ENCODE data around the gene CACNA2D4.

Gene CACNA2D4

DNA sequence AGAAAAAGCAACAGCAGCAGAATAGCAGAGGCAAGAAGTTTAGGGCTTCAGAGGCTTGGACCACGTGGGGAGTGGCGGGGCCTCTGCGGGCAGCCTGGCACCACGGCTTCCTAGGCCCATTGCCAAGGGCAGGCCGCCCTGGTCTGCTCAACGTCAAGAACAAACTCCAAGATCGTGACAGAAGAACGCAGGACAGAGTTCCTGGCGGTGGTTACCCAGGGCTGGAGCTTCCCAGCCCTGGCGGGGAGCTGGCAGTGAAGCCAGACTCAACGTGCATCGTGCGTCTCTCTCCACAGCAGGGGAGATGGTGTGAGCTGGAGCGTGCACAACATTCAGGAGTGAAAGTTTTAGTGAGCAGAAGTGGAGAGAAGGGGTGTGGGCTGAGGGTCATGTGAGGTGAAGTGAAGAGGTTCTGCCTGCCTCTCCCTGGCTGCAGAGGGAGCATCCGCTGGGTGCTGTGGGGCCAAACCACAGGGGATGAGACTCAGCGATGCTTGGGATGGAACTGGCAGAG is 13.9 kb upstream of the CACNA2D4 start:
- H3K4me3 ChIP-seq (ENCODE audit: low read length) = no peak overlapping the region
- H3K36me3 ChIP-seq (ENCODE audit: control insufficient read depth, insufficient read depth, low read length, severe bottlenecking) = peaks cover under 1% of the 10 kb centered on the region
- peaks cover 25% of the 10 kb centered on the region for H3K4me1 ChIP-seq (ENCODE audit: control insufficient read depth, insufficient read depth, low read length)
- no peaks in the 10 kb centered on the region for H3K9me3 ChIP-seq (ENCODE audit: control insufficient read depth, low read length)
- H3K9ac ChIP-seq (ENCODE audit: low read length) = no peak overlapping the region
- DNase-seq (ENCODE audit: low read depth) = no peak
- H3K27me3 ChIP-seq (replicated peaks; ENCODE audit: control insufficient read depth, insufficient read depth, low read length) = peaks cover 24% of the 10 kb centered on the region

DNA sequence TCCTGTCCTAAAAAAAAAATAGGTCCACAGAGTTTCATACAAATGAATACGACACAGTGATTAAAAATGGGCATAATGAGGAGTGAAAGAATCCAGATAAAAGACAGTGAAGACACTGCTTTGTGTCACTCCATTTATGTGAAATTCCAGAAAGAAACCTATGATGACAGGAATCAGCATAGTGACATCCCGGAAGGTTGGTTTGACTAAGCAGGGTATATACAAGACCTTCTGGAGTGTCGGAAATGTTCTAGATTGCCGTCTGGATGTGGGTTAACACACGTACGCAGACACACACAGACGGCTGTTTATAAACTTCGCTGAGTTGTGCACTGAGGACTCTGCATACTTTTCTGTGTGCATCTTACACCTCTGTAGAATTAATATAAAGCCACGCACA is 13.2 kb upstream of the CACNA2D4 start:
- H3K27me3 ChIP-seq (replicated peaks; ENCODE audit: control insufficient read depth, insufficient read depth, low read length) = peaks cover 31% of the 10 kb centered on the region
- no peak overlapping the region for H3K4me3 ChIP-seq (ENCODE audit: low read length)
- no peaks in the 10 kb centered on the region for H3K36me3 ChIP-seq (ENCODE audit: control insufficient read depth, insufficient read depth, low read length, severe bottlenecking)
- DNase-seq (ENCODE audit: low read depth) = no peak
- H3K4me1 ChIP-seq (ENCODE audit: control insufficient read depth, insufficient read depth, low read length) = peaks cover 25% of the 10 kb centered on the region
- H3K9ac ChIP-seq (ENCODE audit: low read length) = no peak overlapping the region
- no peaks in the 10 kb centered on the region for H3K9me3 ChIP-seq (ENCODE audit: control insufficient read depth, low read length)

DNA sequence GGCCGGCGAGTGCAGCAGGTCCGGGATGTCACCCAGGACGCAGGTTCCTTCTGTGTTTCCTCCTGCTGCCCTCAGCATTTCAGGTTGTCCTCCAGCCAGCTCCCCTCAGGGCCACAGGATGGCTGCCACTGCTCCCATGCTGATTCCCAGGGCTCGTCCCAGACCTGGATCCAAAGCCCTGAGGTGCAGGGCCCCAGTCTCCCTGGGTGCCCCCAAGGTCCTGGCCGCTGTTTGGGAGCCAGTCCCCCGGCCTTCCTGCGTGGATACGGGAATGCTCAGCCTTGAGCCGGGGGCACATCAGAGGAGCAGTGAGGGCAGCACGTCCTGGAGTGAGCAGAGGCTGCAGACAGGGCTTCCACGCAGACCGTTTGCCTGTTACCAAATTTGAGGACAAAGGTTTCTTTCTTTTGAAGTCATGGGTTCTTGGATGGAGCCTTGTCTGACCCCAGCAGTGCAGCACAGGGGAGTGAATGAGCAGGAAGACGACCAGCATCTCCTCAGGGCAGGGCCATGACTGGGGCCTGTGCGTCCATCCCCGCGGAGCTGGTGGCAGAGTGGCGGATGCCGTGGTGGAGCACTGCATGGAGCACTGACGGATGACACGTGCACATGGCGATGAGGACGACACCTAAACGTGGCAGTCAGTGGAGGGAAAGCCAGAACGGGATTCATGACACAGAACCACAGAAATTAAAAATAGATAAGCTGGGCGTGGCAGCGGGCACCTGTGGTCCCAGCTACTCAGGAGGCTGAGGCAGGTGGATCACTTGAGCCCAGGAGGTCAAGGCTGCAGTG is 12.5 kb upstream of the CACNA2D4 start:
- H3K4me1 ChIP-seq (ENCODE audit: control insufficient read depth, insufficient read depth, low read length) = peaks cover 22% of the 10 kb centered on the region
- H3K36me3 ChIP-seq (ENCODE audit: control insufficient read depth, insufficient read depth, low read length, severe bottlenecking) = no peaks in the 10 kb centered on the region

DNA sequence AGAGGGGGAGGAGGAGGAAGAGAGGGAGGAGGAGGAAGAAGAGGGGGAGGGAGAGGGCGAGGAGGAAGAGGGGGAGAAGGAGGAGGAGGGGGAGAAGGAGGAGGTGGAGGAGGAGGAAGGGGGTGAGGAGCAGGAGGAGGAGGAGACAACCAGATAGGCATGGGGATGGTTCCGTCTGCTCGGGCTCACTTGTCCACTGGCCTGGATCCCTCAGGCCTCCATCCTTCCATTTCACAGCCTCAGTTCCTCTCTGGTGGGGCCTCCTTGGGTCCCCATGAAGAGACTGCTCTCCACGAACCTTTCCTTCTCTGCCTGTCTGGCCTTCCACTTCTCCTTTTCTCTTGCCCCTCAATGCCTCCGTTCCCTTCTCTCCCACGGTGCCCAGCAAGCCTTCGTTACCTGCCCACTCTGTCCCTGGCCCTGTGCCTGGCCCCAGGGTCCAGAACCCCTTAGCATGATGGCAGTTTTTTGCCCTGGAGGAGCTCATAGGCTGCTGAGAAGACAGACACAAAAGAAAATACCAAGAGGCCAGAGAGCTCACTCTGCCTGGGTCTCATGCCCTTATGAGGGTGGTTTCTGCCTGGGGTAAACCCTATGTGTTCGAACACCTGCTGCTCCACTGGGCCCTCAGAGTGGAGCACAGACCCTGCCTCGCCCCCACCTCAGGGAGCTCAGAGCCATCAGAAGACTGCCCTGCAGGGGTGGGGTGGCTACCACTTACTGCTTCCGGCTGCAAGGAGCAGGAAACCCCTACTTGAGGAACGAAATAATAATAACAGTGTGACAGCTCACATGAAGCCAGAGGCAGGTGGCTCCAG is 11.7 kb upstream of the CACNA2D4 start:
- Histone ChIP-seq H3K4me1 (ENCODE audit: control insufficient read depth, insufficient read depth, low read length) (peaks cover 22% of the 10 kb centered on the region), H3K4me3 (ENCODE audit: low read length) (no peak overlapping the region), H3K27me3 (replicated peaks; ENCODE audit: control insufficient read depth, insufficient read depth, low read length) (peaks cover 40% of the 10 kb centered on the region), H3K9me3 (ENCODE audit: control insufficient read depth, low read length) (no peaks in the 10 kb centered on the region), H3K36me3 (ENCODE audit: control insufficient read depth, insufficient read depth, low read length, severe bottlenecking) (no peaks in the 10 kb centered on the region), H3K9ac (ENCODE audit: low read length) (no peak overlapping the region)
- DNase-seq (ENCODE audit: low read depth) = no peak

More for the DNA sequence above, 12.5 kb upstream of the CACNA2D4 start:
- Histone ChIP-seq H3K9ac (ENCODE audit: low read length) (no peak overlapping the region), H3K4me3 (ENCODE audit: low read length) (no peak overlapping the region), H3K27me3 (replicated peaks; ENCODE audit: control insufficient read depth, insufficient read depth, low read length) (peaks cover 36% of the 10 kb centered on the region), H3K9me3 (ENCODE audit: control insufficient read depth, low read length) (no peaks in the 10 kb centered on the region)
- DNase-seq (ENCODE audit: low read depth) = no peak

DNA sequence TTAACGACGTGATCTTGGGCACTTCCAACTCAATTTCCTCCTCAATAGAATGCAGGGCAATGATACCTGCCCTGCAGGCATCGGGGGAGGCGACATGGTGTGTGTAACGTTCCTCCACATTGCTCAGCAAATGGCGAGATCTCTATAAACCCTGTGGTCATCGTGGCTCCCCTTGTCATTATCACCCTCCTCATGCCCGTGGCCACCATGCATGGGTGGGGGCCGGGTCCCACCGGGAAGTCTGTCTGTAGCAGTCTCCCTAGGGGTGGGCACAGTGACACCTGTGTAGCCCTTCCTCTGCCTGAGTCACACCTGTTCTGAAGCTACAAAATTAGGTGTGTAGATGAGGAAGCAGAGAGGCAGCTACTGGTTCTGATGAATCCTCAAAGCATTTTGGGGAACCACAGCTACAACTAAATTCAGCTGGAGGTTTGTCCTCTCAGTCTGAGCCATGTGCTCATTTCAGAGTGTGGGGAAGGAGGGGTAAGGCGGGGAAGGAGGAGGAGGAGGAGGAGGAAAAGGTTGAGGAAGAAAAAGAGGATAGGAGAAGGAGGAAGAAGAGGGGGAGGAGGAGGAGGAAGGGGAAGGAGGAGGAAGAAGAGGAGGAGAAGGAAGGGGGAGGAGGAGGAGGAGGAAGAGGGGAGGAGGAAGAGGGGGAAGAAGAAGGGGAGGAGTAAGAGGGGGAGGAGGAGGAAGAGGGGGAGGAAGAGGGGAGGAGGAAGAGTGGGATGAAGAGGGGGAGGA is 11.0 kb upstream of the CACNA2D4 start:
- Histone ChIP-seq H3K27me3 (replicated peaks; ENCODE audit: control insufficient read depth, insufficient read depth, low read length) (peaks cover 45% of the 10 kb centered on the region), H3K4me3 (ENCODE audit: low read length) (no peak overlapping the region), H3K9me3 (ENCODE audit: control insufficient read depth, low read length) (no peaks in the 10 kb centered on the region), H3K4me1 (ENCODE audit: control insufficient read depth, insufficient read depth, low read length) (peaks cover 22% of the 10 kb centered on the region), H3K36me3 (ENCODE audit: control insufficient read depth, insufficient read depth, low read length, severe bottlenecking) (no peaks in the 10 kb centered on the region), H3K9ac (ENCODE audit: low read length) (no peak overlapping the region)
- no peak for DNase-seq (ENCODE audit: low read depth)

DNA sequence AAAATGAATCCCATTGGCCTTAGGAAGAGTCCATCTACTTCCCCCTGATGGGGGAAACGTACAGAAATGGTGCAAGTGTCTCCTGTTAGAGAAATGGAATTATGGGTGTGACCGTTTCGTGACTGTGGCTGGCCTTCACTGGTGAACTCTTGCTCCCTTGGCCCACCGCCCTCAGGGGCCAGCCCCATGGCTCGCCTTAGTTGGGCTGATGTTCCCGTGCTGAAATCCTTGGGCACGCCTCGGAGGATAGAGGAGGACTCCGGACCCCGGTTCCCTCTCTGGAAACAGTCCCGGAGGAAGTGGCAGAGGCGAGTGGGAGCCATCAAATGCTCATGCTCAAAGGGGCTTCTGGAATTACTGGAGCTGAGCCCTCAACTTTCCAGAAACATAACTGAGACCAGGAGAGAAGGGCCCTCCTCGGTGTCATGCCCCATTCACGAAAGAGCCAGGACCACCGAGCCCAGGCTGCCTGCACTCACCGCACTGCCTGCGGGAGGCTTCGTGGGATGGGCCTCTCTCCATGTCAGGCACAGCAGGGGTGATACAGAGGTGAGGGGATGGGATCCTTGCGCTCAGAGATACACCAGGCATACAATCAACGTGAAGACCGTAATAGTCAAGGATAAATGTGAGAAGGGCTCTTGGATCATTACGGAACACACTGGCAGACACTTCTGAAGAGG is 10.1 kb upstream of the CACNA2D4 start:
- Histone ChIP-seq H3K36me3 (ENCODE audit: control insufficient read depth, insufficient read depth, low read length, severe bottlenecking) (no peaks in the 10 kb centered on the region), H3K27me3 (replicated peaks; ENCODE audit: control insufficient read depth, insufficient read depth, low read length) (peaks cover 48% of the 10 kb centered on the region), H3K9me3 (ENCODE audit: control insufficient read depth, low read length) (no peaks in the 10 kb centered on the region), H3K4me3 (ENCODE audit: low read length) (peak overlapping the region; percentile 14), H3K9ac (ENCODE audit: low read length) (no peak overlapping the region), H3K4me1 (ENCODE audit: control insufficient read depth, insufficient read depth, low read length) (peaks cover 22% of the 10 kb centered on the region)
- DNase-seq (ENCODE audit: low read depth) = no peak

DNA sequence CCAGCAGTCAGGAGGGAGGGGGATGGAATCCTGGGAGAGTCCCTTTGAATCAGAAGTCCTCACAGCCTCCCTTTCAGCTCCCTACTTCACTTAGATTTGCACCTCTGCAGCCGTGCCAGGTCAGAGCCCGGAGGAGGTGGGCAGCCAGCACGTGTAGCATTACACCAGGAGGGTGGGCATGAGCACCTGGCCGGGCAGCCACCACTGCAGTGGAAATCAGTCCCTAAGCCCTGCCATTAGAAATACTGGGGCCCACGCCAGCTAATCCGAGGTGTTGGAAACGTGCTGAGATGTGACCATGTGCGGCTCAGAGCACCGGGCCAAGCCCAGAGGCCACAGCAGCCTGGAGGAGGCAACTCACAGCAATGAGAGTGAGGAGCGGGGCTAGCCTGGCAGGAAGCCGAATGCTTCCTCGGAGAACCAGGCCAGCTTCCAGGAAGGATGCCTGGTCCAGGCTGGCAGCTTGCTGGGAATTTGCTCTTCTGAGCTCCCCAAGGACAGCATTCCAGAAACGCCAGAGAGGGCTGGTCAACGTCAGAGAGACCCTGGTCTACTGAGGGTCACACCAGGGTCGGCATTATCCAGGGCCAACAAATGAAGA is 9.4 kb upstream of the CACNA2D4 start:
- Histone ChIP-seq H3K9me3 (ENCODE audit: control insufficient read depth, low read length) (no peaks in the 10 kb centered on the region), H3K27me3 (replicated peaks; ENCODE audit: control insufficient read depth, insufficient read depth, low read length) (peaks cover 56% of the 10 kb centered on the region), H3K36me3 (ENCODE audit: control insufficient read depth, insufficient read depth, low read length, severe bottlenecking) (no peaks in the 10 kb centered on the region), H3K4me1 (ENCODE audit: control insufficient read depth, insufficient read depth, low read length) (peaks cover 15% of the 10 kb centered on the region), H3K9ac (ENCODE audit: low read length) (no peak overlapping the region), H3K4me3 (ENCODE audit: low read length) (peak overlapping the region; percentile 14)
- no peak for DNase-seq (ENCODE audit: low read depth)

DNA sequence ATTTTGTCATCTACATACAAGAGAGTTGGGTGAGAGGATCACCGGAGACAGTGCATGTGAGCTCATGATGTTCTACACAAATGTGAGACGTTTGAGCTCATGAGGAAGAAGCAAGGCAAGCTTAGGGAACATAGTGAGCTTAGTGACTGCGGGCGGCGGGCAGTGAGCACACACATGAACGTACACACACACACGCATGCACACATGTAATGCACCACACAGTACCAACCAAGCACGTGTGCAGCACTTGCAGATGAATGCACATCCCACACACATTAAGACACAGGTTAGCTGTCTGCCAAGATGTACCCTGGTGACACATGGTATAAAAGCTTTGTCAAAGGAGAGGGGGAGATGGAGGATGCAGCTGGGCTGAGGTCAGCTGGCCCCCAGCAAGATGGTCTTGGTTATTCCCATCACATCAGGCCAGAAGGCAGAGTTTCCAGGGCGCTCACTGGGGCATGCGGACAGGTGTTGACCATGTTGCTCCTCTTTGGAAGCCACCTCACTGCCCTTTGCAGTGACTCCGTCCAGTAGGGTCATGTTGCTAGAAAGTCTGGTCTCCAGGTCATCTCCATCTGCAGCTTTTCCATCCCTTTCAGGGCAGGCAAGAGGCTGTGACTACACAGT is 8.7 kb upstream of the CACNA2D4 start:
- Histone ChIP-seq H3K4me1 (ENCODE audit: control insufficient read depth, insufficient read depth, low read length) (peaks cover 14% of the 10 kb centered on the region), H3K9ac (ENCODE audit: low read length) (no peak overlapping the region), H3K9me3 (ENCODE audit: control insufficient read depth, low read length) (no peaks in the 10 kb centered on the region), H3K27me3 (replicated peaks; ENCODE audit: control insufficient read depth, insufficient read depth, low read length) (peaks cover 58% of the 10 kb centered on the region), H3K4me3 (ENCODE audit: low read length) (no peak overlapping the region), H3K36me3 (ENCODE audit: control insufficient read depth, insufficient read depth, low read length, severe bottlenecking) (no peaks in the 10 kb centered on the region)
- no peak for DNase-seq (ENCODE audit: low read depth)

DNA sequence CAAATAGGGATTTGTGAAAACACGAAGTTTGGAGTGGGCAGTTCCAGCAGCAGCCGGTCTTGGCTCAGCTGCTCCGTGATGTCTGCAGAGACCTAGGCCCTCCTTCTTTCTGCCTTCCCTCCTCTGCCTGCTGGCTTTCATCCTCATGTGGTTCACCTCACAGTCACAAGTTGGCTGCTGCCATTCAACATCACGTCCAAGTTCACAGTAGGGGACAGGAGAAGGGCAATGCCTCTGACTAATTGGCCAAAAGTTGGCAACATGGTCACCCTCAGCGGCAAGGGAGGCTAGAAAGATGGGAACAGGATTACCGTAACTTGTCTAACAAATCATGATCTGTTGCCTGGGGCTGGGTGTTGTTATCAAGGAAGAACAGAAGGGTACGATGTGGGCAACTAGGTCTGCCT is 7.8 kb upstream of the CACNA2D4 start:
- no peak for DNase-seq (ENCODE audit: low read depth)
- Histone ChIP-seq H3K4me1 (ENCODE audit: control insufficient read depth, insufficient read depth, low read length) (peaks cover 14% of the 10 kb centered on the region), H3K9ac (ENCODE audit: low read length) (no peak overlapping the region), H3K36me3 (ENCODE audit: control insufficient read depth, insufficient read depth, low read length, severe bottlenecking) (no peaks in the 10 kb centered on the region), H3K27me3 (replicated peaks; ENCODE audit: control insufficient read depth, insufficient read depth, low read length) (peaks cover 54% of the 10 kb centered on the region), H3K9me3 (ENCODE audit: control insufficient read depth, low read length) (no peaks in the 10 kb centered on the region), H3K4me3 (ENCODE audit: low read length) (no peak overlapping the region)

DNA sequence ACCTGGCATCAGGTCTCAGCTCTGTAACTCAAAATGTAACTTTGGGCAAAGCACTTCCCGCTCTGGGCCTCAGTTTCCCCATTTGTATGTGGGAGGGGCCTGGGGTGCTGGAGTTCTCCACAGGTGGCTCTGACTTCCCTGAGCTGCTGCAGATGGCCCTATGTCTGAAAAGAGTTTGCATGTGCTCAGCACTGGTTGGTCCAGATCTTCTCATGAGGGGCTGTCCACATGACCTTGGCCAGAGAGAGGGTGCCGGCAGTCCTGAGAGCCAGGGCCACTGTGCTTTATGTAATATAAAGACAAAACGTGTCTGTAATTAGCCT is 7.2 kb upstream of the CACNA2D4 start:
- Histone ChIP-seq H3K4me1 (ENCODE audit: control insufficient read depth, insufficient read depth, low read length) (peaks cover 14% of the 10 kb centered on the region), H3K9ac (ENCODE audit: low read length) (no peak overlapping the region), H3K27me3 (replicated peaks; ENCODE audit: control insufficient read depth, insufficient read depth, low read length) (peaks cover 54% of the 10 kb centered on the region), H3K4me3 (ENCODE audit: low read length) (no peak overlapping the region), H3K9me3 (ENCODE audit: control insufficient read depth, low read length) (no peaks in the 10 kb centered on the region), H3K36me3 (ENCODE audit: control insufficient read depth, insufficient read depth, low read length, severe bottlenecking) (no peaks in the 10 kb centered on the region)
- DNase-seq (ENCODE audit: low read depth) = no peak
